GM12872 (cell line): Measurements from ENCODE around the gene CLCC1.

Source experiments
- CTCF ChIP-seq: IDR thresholded peaks from 3 replicates; pipeline ENCODE4 v1.5.1; 2011; ENCODE audit warnings: low read depth, mild to moderate bottlenecking, low read length, moderate library complexity; ENCODE audit not compliant: insufficient read depth

The CLCC1 gene

GRCh38 chr1:108951242-108951641, 12.0 kb downstream of the CLCC1 start:
- TF ChIP-seq CTCF = no peak

- no peak for TF ChIP-seq CTCF
These were observed 14.2 kb downstream of the CLCC1 start for GRCh38 chr1:108949044-108949443.

GRCh38 chr1:108947871-108948525, 15.3 kb downstream of the CLCC1 start:
- no peak for TF ChIP-seq CTCF

GRCh38 chr1:108936170-108936569, 27.1 kb downstream of the CLCC1 start:
- no peak for TF ChIP-seq CTCF

- no peak for TF ChIP-seq CTCF
These were observed 29.3 kb downstream of the CLCC1 start for GRCh38 chr1:108933944-108934343.

GRCh38 chr1:108925920-108926319, 37.4 kb downstream of the CLCC1 start:
- no peak for TF ChIP-seq CTCF

GRCh38 chr1:108916788-108917187, 46.5 kb downstream of the CLCC1 start:
- no peak for TF ChIP-seq CTCF
